Hepatocyte (in vitro differentiated cells): ENCODE data around the gene PLOD2.

ENCODE experiments used
- EZH2 ChIP-seq: fragments of 200-600 bp; sonication (generic); IDR thresholded peaks from 2 replicates; pipeline ENCODE4 v1.6.1; 2016; ENCODE audit warnings: antibody characterized with exemption, mild to moderate bottlenecking, borderline replicate concordance
- EZH2phosphoT487 ChIP-seq: fragments of 200-600 bp; sonication (generic); IDR thresholded peaks from one replicate; pipeline ENCODE4 v1.6.1; 2018; ENCODE audit warnings: antibody characterized with exemption, mild to moderate bottlenecking, low read depth, moderate library complexity; ENCODE audit not compliant: unreplicated experiment, severe bottlenecking
- TF ChIP-seq, protein P1 (sequence below): fragments of 200-600 bp; sonication (generic); IDR thresholded peaks from 2 replicates; pipeline ENCODE4 v1.5.1; 2016; ENCODE audit warnings: antibody characterized with exemption, mild to moderate bottlenecking; ENCODE audit not compliant: poor library complexity

DNA sequence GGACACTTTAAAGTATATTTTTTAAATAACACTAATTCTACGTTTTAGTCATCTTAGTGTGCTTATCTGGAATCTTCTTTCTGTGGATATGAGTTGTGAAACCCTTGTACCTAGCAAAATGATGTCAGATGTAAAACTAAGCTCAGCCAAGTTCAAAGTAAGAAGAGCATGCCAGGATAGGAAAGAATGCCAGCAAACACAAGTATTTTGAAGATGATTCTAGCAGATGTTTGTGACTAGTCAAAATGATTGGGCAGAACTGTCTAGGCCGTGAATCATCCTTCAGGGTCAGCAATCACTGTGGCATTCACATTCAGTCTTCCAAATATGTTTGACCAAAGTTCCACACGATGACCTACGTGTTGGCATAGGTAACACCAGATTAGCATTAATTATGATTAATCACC lies 5.4 kb upstream of the PLOD2 start:
- TF ChIP-seq, protein P1, sequence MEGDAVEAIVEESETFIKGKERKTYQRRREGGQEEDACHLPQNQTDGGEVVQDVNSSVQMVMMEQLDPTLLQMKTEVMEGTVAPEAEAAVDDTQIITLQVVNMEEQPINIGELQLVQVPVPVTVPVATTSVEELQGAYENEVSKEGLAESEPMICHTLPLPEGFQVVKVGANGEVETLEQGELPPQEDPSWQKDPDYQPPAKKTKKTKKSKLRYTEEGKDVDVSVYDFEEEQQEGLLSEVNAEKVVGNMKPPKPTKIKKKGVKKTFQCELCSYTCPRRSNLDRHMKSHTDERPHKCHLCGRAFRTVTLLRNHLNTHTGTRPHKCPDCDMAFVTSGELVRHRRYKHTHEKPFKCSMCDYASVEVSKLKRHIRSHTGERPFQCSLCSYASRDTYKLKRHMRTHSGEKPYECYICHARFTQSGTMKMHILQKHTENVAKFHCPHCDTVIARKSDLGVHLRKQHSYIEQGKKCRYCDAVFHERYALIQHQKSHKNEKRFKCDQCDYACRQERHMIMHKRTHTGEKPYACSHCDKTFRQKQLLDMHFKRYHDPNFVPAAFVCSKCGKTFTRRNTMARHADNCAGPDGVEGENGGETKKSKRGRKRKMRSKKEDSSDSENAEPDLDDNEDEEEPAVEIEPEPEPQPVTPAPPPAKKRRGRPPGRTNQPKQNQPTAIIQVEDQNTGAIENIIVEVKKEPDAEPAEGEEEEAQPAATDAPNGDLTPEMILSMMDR = no peak
- TF ChIP-seq EZH2 = no peak
- TF ChIP-seq EZH2phosphoT487 = no peak
